HCT116 (cell line): ENCODE measurements around the gene MAMLD1. TPM values are rescaled to one million over a fixed set of nuclear protein-coding genes. Genes with fewer than 3 reads are reported as not detected.

Experiments
- ATAC-seq: fragments of 200-7000 bp; cut with Tn5 transposase; 2 replicates; pipeline ENCODE4 v1.9.1; 2020; ENCODE audit warnings: mild to moderate bottlenecking, moderate library complexity
- BruUV-seq: library from RNA; stranded (reverse); fragments of 400-500 nt; replicated peaks from 2 replicates; lab custom pipeline; 2021; lab: Mats Ljungman, UMichigan
- CTCF ChIA-PET: fragments of 300-600 bp; sonication (Branson Sonifier 250); formaldehyde crosslinking; loops from one replicate; lab custom pipeline; 2021; ENCODE audit warnings: antibody characterized with exemption; lab: Charles Lee
- POLR2A ChIA-PET: fragments of 300-600, 350-600 bp; sonication (Branson Sonifier 250); formaldehyde crosslinking; loops from one replicate; lab custom pipeline; 2021; ENCODE audit warnings: antibody characterized with exemption; lab: Charles Lee
- RAD21 ChIA-PET, 2 experiments: fragments of 300-600 bp; sonication (Branson Sonifier 250); formaldehyde crosslinking; loops; one replicate each; lab custom pipeline; 2023; ENCODE audit warnings: low total read pairs in 2 of 2; ENCODE audit not compliant: uncharacterized antibody in 2 of 2, unreplicated experiment in 2 of 2, low non-redundant PET in 1 of 2; lab: Charles Lee
- DNase-seq: peaks from one replicate; pipeline ENCODE4 v3.0.0-alpha.2; 2010; ENCODE audit warnings: low read depth, low spot score
- H2AFZ ChIP-seq: fragments of 200-600 bp; shearing (Covaris generic), sonication (generic); 2 replicates; pipeline ENCODE4 v1.6.1; 2017; ENCODE audit warnings: low read depth, mixed run types, mixed read lengths, antibody characterized with exemption, low read length; ENCODE audit not compliant: poor library complexity, severe bottlenecking
- H3K27ac ChIP-seq: 2 replicates; pipeline ENCODE4 v1.5.1; 2012; ENCODE audit warnings: low read depth, low read length
- H3K27me3 ChIP-seq: fragments of 200-600 bp; sonication (generic); 2 replicates; pipeline ENCODE4 v1.6.1; 2016; ENCODE audit warnings: mixed run types, low read length, mixed read lengths; ENCODE audit not compliant: insufficient read depth
- H3K36me3 ChIP-seq, 2 experiments: fragments of 200-500 bp in 1 of 2; fragments of 200-600 bp in 1 of 2; sonication (Bioruptor generic) in 1 of 2; sonication (generic) in 1 of 2; 2 replicates each; pipeline versions ENCODE4 v1.5.1 to v1.6.1; 2014 to 2016; ENCODE audit warnings: low read length in 2 of 2, inconsistent platforms in 1 of 2, mixed read lengths in 1 of 2, mixed run types in 1 of 2; ENCODE audit not compliant: insufficient read depth in 2 of 2, control insufficient read depth in 1 of 2
- H3K4me1 ChIP-seq, 2 experiments: fragments of 200-600 bp in 1 of 2; sonication (generic) in 1 of 2; 2 replicates each; pipeline versions ENCODE4 v1.5.1 to v1.6.1; 2012 to 2017; ENCODE audit warnings: low read length in 2 of 2, inconsistent platforms in 1 of 2, mild to moderate bottlenecking in 1 of 2, mixed read lengths in 1 of 2, mixed run types in 1 of 2, moderate library complexity in 1 of 2; ENCODE audit not compliant: insufficient read depth in 2 of 2, control insufficient read depth in 1 of 2
- H3K4me2 ChIP-seq: fragments of 200-600 bp; sonication (generic); 2 replicates; pipeline ENCODE4 v1.6.1; 2017; ENCODE audit warnings: mixed run types, low read length, mixed read lengths
- H3K4me3 ChIP-seq, 2 experiments: fragments of 200-600 bp in 1 of 2; sonication (generic) in 1 of 2; replicated peaks in 1 of 2; 2 replicates each; pipeline ENCODE4 v1.5.1; 2011 to 2016; ENCODE audit warnings: low read length in 2 of 2, control low read depth in 1 of 2, low read depth in 1 of 2, mild to moderate bottlenecking in 1 of 2, mixed read lengths in 1 of 2, mixed run types in 1 of 2
- H3K79me2 ChIP-seq: fragments of 200-600 bp; sonication (generic); 2 replicates; pipeline ENCODE4 v1.6.1; 2017; ENCODE audit warnings: mild to moderate bottlenecking, mixed run types, low read length, moderate library complexity, mixed read lengths; ENCODE audit not compliant: insufficient read depth
- H3K9ac ChIP-seq: fragments of 200-600 bp; sonication (generic); 2 replicates; pipeline ENCODE4 v1.6.1; 2016; ENCODE audit warnings: low read length, mixed read lengths
- H3K9me2 ChIP-seq: fragments of 200-600 bp; sonication (generic), shearing (Covaris generic); 2 replicates; pipeline ENCODE4 v1.6.1; 2017; ENCODE audit warnings: mixed run types, mild to moderate bottlenecking, moderate library complexity; ENCODE audit not compliant: insufficient read depth
- H3K9me3 ChIP-seq, 2 experiments: fragments of 200-500 bp in 1 of 2; fragments of 200-600 bp in 1 of 2; sonication (Bioruptor generic) in 1 of 2; sonication (generic) in 1 of 2; 2 replicates each; pipeline ENCODE4 v1.6.1; 2014 to 2017; ENCODE audit warnings: low read length in 2 of 2, mixed read lengths in 2 of 2, inconsistent platforms in 1 of 2, low read depth in 1 of 2, mild to moderate bottlenecking in 1 of 2, mixed run types in 1 of 2, moderate library complexity in 1 of 2; ENCODE audit not compliant: control insufficient read depth in 1 of 2, insufficient read depth in 1 of 2
- H4K20me1 ChIP-seq: fragments of 200-600 bp; sonication (generic), shearing (Covaris generic); 2 replicates; pipeline ENCODE4 v1.6.1; 2017; ENCODE audit warnings: mixed run types, mild to moderate bottlenecking, moderate library complexity; ENCODE audit not compliant: insufficient read depth
- ATF3 ChIP-seq: IDR thresholded peaks from 2 replicates; pipeline ENCODE4 v1.6.1; 2012
- ELF1 ChIP-seq: IDR thresholded peaks from 2 replicates; pipeline ENCODE4 v1.6.1; 2012; ENCODE audit warnings: low read depth, borderline replicate concordance
- REST ChIP-seq: IDR thresholded peaks from 2 replicates; pipeline ENCODE4 v1.6.1; 2012; ENCODE audit warnings: low read depth
- SIN3A ChIP-seq: IDR thresholded peaks from 2 replicates; pipeline ENCODE4 v1.6.1; 2012; ENCODE audit warnings: low read depth
- YY1 ChIP-seq: IDR thresholded peaks from 2 replicates; pipeline ENCODE4 v1.6.1; 2011; ENCODE audit warnings: low read length, low read depth, moderate library complexity, mild to moderate bottlenecking; ENCODE audit not compliant: insufficient replicate concordance; ENCODE audit errors: extremely low read depth
- intact Hi-C: fragments of 100-400 bp; cut with micrococcal nuclease; formaldehyde crosslinking; loops from 2 replicates; pipeline ENCODE4 v1.10.0; 2022
- total RNA-seq: library from RNA; stranded (reverse); gene quantifications from one replicate; pipeline ENCODE4 v1.2.1, GENCODE V29; 2021; ENCODE audit not compliant: unreplicated experiment

Gene MAMLD1
- total RNA-seq, 1 experiment from 2014 or later: 3.6 TPM

GRCh38 chrX:150465881-150466775 is 103.0 kb downstream of the MAMLD1 start:
- Histone ChIP-seq H3K4me1 (no peaks in the 10 kb centered on the region), H3K9me3 (no peaks in the 10 kb centered on the region), H4K20me1 (no peaks in the 10 kb centered on the region), H3K4me2 (no peak overlapping the region), H3K4me3 (no peak overlapping the region), H3K27me3 (no peaks in the 10 kb centered on the region), H3K36me3 (no peaks in the 10 kb centered on the region), H3K27ac (no peak overlapping the region), H3K9me2 (no peaks in the 10 kb centered on the region), H2AFZ (no peak overlapping the region), H3K9ac (no peak overlapping the region), H3K79me2 (no peaks in the 10 kb centered on the region)
- no peak for DNase-seq
- RAD21 ChIA-PET: no interaction called here
- POLR2A ChIA-PET: no interaction called here
- no peak for ATAC-seq
- CTCF ChIA-PET: no interaction called here
- intact Hi-C loops: no loop called here
- no TSS peak for BruUV-seq
- no peak for TF ChIP-seq SIN3A
- TF ChIP-seq, all 23 proteins: peak for 0

GRCh38 chrX:150472306-150472705 is 109.2 kb downstream of the MAMLD1 start:
- Histone ChIP-seq H3K36me3 (no peaks in the 10 kb centered on the region), H3K27me3 (no peaks in the 10 kb centered on the region), H3K9me2 (no peaks in the 10 kb centered on the region), H3K79me2 (no peaks in the 10 kb centered on the region), H3K9me3 (no peaks in the 10 kb centered on the region), H2AFZ (no peak overlapping the region), H3K27ac (no peak overlapping the region), H3K4me1 (no peaks in the 10 kb centered on the region), H3K4me2 (no peak overlapping the region), H4K20me1 (no peaks in the 10 kb centered on the region), H3K4me3 (no peak overlapping the region), H3K9ac (no peak overlapping the region)
- no peak for DNase-seq
- BruUV-seq: no TSS peak
- no peak for TF ChIP-seq ATF3
- no peak for TF ChIP-seq REST
- no peak for TF ChIP-seq ELF1
- no peak for TF ChIP-seq YY1
- ChIA-PET CTCF (no interaction called here), RAD21 (no interaction called here), POLR2A (no interaction called here)
- ATAC-seq: no peak
- intact Hi-C loops: no loop called here
